Peyer's patch (tissue), 4 donors: ENCODE results near the gene EPHA6. TPM values are rescaled to one million over a fixed set of nuclear protein-coding genes. Genes with fewer than 3 reads are reported as not detected.

Experiments used
- DNase-seq, 3 donors: peaks; one replicate each; pipeline ENCODE4 v3.0.0-alpha.2; 2017 to 2019
- H3K27ac ChIP-seq, 4 donors: fragments of 200-600 bp; sonication (generic); one replicate each; pipeline ENCODE4 v1.5.1; 2016 to 2019
- H3K27me3 ChIP-seq, 2 donors: fragments of 200-600 bp; sonication (generic); one replicate each; pipeline ENCODE4 v1.5.1; 2019
- H3K36me3 ChIP-seq, 3 donors: fragments of 200-600 bp; sonication (generic); one replicate each; pipeline ENCODE4 v1.5.1; 2016 to 2019
- H3K4me1 ChIP-seq, 4 donors: fragments of 200-600 bp; sonication (generic); one replicate each; pipeline ENCODE4 v1.5.1; 2016 to 2019
- H3K4me3 ChIP-seq, 4 donors: fragments of 200-600 bp; sonication (generic); 1 replicate in 3 of 4; 2 replicates in 1 of 4; pipeline ENCODE4 v1.5.1; 2016 to 2019; ENCODE audit warnings: mild to moderate bottlenecking in 1 of 4
- H3K9me3 ChIP-seq, 4 donors: fragments of 200-600 bp; sonication (generic); one replicate each; pipeline ENCODE4 v1.5.1; 2016 to 2019; ENCODE audit warnings: mild to moderate bottlenecking in 1 of 4
- CTCF ChIP-seq, 6 experiments: fragments of 450-650 bp in 4 of 6; fragments of 200-600 bp in 2 of 6; sonication (generic) in 1 of 6; IDR thresholded peaks; one replicate each; pipeline ENCODE4 v1.5.1; 2017 to 2019; ENCODE audit warnings: antibody characterized with exemption in 6 of 6, mild to moderate bottlenecking in 3 of 6, moderate library complexity in 1 of 6
- POLR2A ChIP-seq, 2 donors: fragments of 450-650 bp; IDR thresholded peaks; one replicate each; pipeline ENCODE4 v1.5.1; 2017; ENCODE audit warnings: antibody characterized with exemption in 2 of 2, mild to moderate bottlenecking in 2 of 2, moderate library complexity in 2 of 2
- total RNA-seq, 4 donors: library from RNA; depleted of rRNA; stranded (reverse); fragments of >200 nt; gene quantifications; one replicate each; pipeline ENCODE4 v1.1.0, GENCODE V29; 2016

The EPHA6 gene
- total RNA-seq, 4 donors from 2014 or later, result 1.7 to 2.1 (median 1.9) TPM; not detected in 1

GRCh38 chr3:97658668-97659285, 844.4 kb downstream of the EPHA6 start:
- H3K27ac ChIP-seq, result no peak overlapping the region
- no peaks in the 10 kb centered on the region for H3K36me3 ChIP-seq
- no peak for DNase-seq
- no peak overlapping the region for H3K4me3 ChIP-seq
- H3K9me3 ChIP-seq, result no peaks in the 10 kb centered on the region
- no peak for TF ChIP-seq POLR2A (IDR thresholded peaks at IDR 0.05)
- TF ChIP-seq CTCF (IDR thresholded peaks at IDR 0.05), result peak in 3 of 6 experiments; percentile 43 to 51 (median 49)
- H3K4me1 ChIP-seq, result no peaks in the 10 kb centered on the region
- no peaks in the 10 kb centered on the region for H3K27me3 ChIP-seq

- DNase-seq, result no peak
- no peaks in the 10 kb centered on the region for H3K36me3 ChIP-seq
- H3K4me1 ChIP-seq, result no peaks in the 10 kb centered on the region
- H3K27me3 ChIP-seq, result no peaks in the 10 kb centered on the region
- TF ChIP-seq CTCF (IDR thresholded peaks at IDR 0.05), result no peak
- TF ChIP-seq POLR2A (IDR thresholded peaks at IDR 0.05), result no peak
- H3K9me3 ChIP-seq, result no peaks in the 10 kb centered on the region
- no peak overlapping the region for H3K27ac ChIP-seq
- no peak overlapping the region for H3K4me3 ChIP-seq
Measured at GRCh38 chr3:97662264-97662663, 847.9 kb downstream of the EPHA6 start.

GRCh38 chr3:97662762-97663161, 848.4 kb downstream of the EPHA6 start:
- Histone ChIP-seq H3K4me1 (no peaks in the 10 kb centered on the region), H3K9me3 (no peaks in the 10 kb centered on the region), H3K4me3 (no peak overlapping the region), H3K36me3 (no peaks in the 10 kb centered on the region), H3K27me3 (no peaks in the 10 kb centered on the region), H3K27ac (no peak overlapping the region)
- DNase-seq, result no peak
- TF ChIP-seq POLR2A (IDR thresholded peaks at IDR 0.05) (no peak), CTCF (IDR thresholded peaks at IDR 0.05) (no peak)

- Histone ChIP-seq H3K4me3 (no peak overlapping the region), H3K4me1 (no peaks in the 10 kb centered on the region)
- no peak for TF ChIP-seq CTCF (IDR thresholded peaks at IDR 0.05)
- TF ChIP-seq POLR2A (IDR thresholded peaks at IDR 0.05), result no peak
Measured at GRCh38 chr3:97665896-97666295, 851.5 kb downstream of the EPHA6 start.

GRCh38 chr3:97670952-97671351, 856.6 kb downstream of the EPHA6 start:
- TF ChIP-seq POLR2A (IDR thresholded peaks at IDR 0.05) (no peak), CTCF (IDR thresholded peaks at IDR 0.05) (no peak)
- Histone ChIP-seq H3K27me3 (no peaks in the 10 kb centered on the region), H3K4me3 (no peak overlapping the region), H3K36me3 (no peaks in the 10 kb centered on the region), H3K4me1 (no peaks in the 10 kb centered on the region), H3K27ac (no peak overlapping the region), H3K9me3 (no peaks in the 10 kb centered on the region)
- DNase-seq, result no peak

More at GRCh38 chr3:97665896-97666295, 851.5 kb downstream of the EPHA6 start:
- Histone ChIP-seq H3K36me3 (no peaks in the 10 kb centered on the region), H3K27ac (no peak overlapping the region), H3K9me3 (no peaks in the 10 kb centered on the region), H3K27me3 (no peaks in the 10 kb centered on the region)
- DNase-seq, result no peak
